Retinal pigment epithelial cell (primary cell): Measurements from ENCODE around the gene KISS1R.
A peak's percentile ranks its signal among the peaks of the same experiment; 100 is the strongest.

Experiments
- DNase-seq: peaks from one replicate; pipeline ENCODE4 v3.0.0-alpha.2; 2010; ENCODE audit warnings: low read depth
- H3K4me3 ChIP-seq: 2 replicates; pipeline ENCODE4 v1.5.1; 2011; ENCODE audit warnings: mild to moderate bottlenecking, low read length, control low read depth, moderate library complexity
- TF ChIP-seq, protein P1 (sequence below): conservative IDR thresholded peaks from 2 replicates; pipeline ENCODE4 v1.5.1; 2011; ENCODE audit warnings: low read depth, low read length, control low read depth, inconsistent platforms

Gene KISS1R

GRCh38 chr19:931860-932647 lies 14.9 kb downstream of the KISS1R start:
- TF ChIP-seq, protein P1, sequence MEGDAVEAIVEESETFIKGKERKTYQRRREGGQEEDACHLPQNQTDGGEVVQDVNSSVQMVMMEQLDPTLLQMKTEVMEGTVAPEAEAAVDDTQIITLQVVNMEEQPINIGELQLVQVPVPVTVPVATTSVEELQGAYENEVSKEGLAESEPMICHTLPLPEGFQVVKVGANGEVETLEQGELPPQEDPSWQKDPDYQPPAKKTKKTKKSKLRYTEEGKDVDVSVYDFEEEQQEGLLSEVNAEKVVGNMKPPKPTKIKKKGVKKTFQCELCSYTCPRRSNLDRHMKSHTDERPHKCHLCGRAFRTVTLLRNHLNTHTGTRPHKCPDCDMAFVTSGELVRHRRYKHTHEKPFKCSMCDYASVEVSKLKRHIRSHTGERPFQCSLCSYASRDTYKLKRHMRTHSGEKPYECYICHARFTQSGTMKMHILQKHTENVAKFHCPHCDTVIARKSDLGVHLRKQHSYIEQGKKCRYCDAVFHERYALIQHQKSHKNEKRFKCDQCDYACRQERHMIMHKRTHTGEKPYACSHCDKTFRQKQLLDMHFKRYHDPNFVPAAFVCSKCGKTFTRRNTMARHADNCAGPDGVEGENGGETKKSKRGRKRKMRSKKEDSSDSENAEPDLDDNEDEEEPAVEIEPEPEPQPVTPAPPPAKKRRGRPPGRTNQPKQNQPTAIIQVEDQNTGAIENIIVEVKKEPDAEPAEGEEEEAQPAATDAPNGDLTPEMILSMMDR, result no peak
- DNase-seq, result no peak
- H3K4me3 ChIP-seq, result no peak overlapping the region

- no peak overlapping the region for H3K4me3 ChIP-seq
- DNase-seq, result no peak
- TF ChIP-seq, protein P1, result no peak
Observed at GRCh38 chr19:932648-933552, 15.8 kb downstream of the KISS1R start.

GRCh38 chr19:933553-933882 lies 16.4 kb downstream of the KISS1R start:
- TF ChIP-seq, protein P1, result no peak
- DNase-seq, result no peak
- H3K4me3 ChIP-seq, result no peak overlapping the region

GRCh38 chr19:934197-934840 lies 17.2 kb downstream of the KISS1R start:
- H3K4me3 ChIP-seq, result no peak overlapping the region
- TF ChIP-seq, protein P1, result no peak
- no peak for DNase-seq

DNA sequence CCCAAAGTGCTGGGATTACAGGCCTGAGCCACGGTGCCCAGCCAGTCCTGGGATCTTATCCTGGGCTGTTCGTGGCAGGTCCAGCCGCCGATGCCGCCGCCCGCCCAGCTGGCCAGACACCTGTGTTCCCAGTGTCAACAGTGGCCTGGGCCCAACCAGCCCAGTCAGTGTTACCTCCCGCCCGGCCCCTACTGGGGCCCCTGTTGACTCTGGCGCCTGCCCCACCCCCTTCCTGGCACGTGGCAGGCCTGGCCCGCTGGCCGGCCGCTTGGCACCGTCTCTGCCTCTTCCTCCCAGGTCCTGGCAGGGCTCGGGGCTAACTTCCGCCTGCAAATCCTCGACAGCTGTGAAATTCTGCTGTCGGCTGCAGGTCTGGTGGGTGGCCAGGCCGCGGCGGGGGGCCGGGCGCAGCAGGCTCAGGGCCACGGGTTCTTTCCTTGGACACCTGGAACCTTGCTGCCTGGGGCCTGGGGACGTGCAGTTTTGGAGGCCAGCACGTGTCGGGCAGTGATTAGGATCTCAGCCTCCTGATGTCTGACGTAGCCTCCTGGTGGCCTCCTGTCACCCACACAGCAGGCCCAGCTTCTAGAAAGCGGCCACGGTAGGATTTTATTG lies 17.8 kb downstream of the KISS1R start:
- peak; percentile 51 for DNase-seq
- H3K4me3 ChIP-seq, result no peak overlapping the region
- TF ChIP-seq, protein P1, result no peak

DNA sequence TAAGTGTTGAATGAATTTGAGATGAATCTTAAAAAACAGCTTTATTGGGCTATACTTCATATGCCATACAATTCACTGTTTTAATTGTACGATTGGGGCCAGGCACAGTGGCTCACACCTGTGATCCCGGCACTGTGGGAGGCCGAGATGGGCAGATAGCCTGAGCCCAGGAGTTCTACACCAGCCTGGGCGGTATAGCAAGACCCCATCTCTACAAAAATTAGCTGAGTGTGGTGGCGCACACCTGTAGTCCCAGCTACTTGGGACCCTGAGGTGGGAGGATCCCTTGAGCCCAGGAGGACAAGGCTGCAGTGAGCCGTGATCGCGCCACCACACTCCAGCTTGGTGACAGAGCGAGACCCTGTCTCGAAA lies 19.0 kb downstream of the KISS1R start:
- no peak overlapping the region for H3K4me3 ChIP-seq
- TF ChIP-seq, protein P1, result no peak
- DNase-seq, result no peak
